K562 (cell line): ENCODE results near the gene ZEB2. TPM values are rescaled to one million over a fixed set of nuclear protein-coding genes. Genes with fewer than 3 reads are reported as not detected.

Experiments
- AFF4 ChIP-seq: sonication (generic); formaldehyde crosslinking; IDR thresholded peaks from 2 replicates; pipeline ENCODE4 v1.8.0; 2023; ENCODE audit warnings: mild to moderate bottlenecking, missing genetic modification reagents
- CREB5 ChIP-seq: fragments of 250-450 bp; sonication (Bioruptor Pico); IDR thresholded peaks from 2 replicates; pipeline ENCODE4 v1.5.0; 2020; ENCODE audit warnings: mild to moderate bottlenecking
- GTF2F1 ChIP-seq: IDR thresholded peaks from 2 replicates; pipeline ENCODE4 v1.6.1; 2011; ENCODE audit warnings: low read depth, low read length, improper control_type of control experiment
- HDAC2 ChIP-seq: fragments of 450-650 bp; IDR thresholded peaks from 2 replicates; pipeline ENCODE4 v1.6.1; 2016; ENCODE audit warnings: mild to moderate bottlenecking
- MAX ChIP-seq: sonication (generic); formaldehyde crosslinking; IDR thresholded peaks from 2 replicates; pipeline ENCODE4 v1.9.0; 2022; ENCODE audit warnings: mild to moderate bottlenecking, missing genetic modification reagents
- NKRF ChIP-seq: fragments of 450-650 bp; IDR thresholded peaks from 2 replicates; pipeline ENCODE4 v1.6.1; 2016; ENCODE audit warnings: borderline replicate concordance
- PCBP1 ChIP-seq: fragments of 200-400 bp; formaldehyde crosslinking; IDR thresholded peaks from 2 replicates; pipeline ENCODE4 v1.6.1; 2018; ENCODE audit warnings: mild to moderate bottlenecking, low read depth, low read length; ENCODE audit not compliant: poor library complexity, severe bottlenecking
- PKNOX1 ChIP-seq: fragments of 450-650 bp; IDR thresholded peaks from 2 replicates; pipeline ENCODE4 v1.6.1; 2016
- RBBP5 ChIP-seq: fragments of 200-600 bp; sonication (generic); IDR thresholded peaks from 2 replicates; pipeline ENCODE4 v1.6.1; 2012; ENCODE audit warnings: borderline replicate concordance, mild to moderate bottlenecking, low read length, control low read depth, inconsistent platforms; ENCODE audit not compliant: insufficient read depth, poor library complexity, severe bottlenecking
- SMARCE1 ChIP-seq: fragments of 450-650 bp; IDR thresholded peaks from 2 replicates; pipeline ENCODE4 v1.7.1; 2016; ENCODE audit warnings: mild to moderate bottlenecking
- STAT5A ChIP-seq: IDR thresholded peaks from 2 replicates; pipeline ENCODE4 v1.6.1; 2012; ENCODE audit warnings: low read length, inconsistent platforms, borderline replicate concordance
- ZC3H4 ChIP-seq: sonication (generic); formaldehyde crosslinking; IDR thresholded peaks from 2 replicates; pipeline ENCODE4 v1.9.0; 2021; ENCODE audit warnings: missing genetic modification reagents, borderline replicate concordance
- ZNF655 ChIP-seq: fragments of 250-450 bp; sonication (Bioruptor Pico); IDR thresholded peaks from 2 replicates; pipeline ENCODE4 v1.5.0; 2021
- ZNF77 ChIP-seq: fragments of 250-450 bp; sonication (Bioruptor Pico); IDR thresholded peaks from 2 replicates; pipeline ENCODE4 v1.5.0; 2020
- ZSCAN32 ChIP-seq: fragments of 450-650 bp; formaldehyde crosslinking; IDR thresholded peaks from 2 replicates; pipeline ENCODE4 v1.4.0; 2020; ENCODE audit warnings: mild to moderate bottlenecking, moderate library complexity
- polyA plus RNA-seq, 8 experiments: library from polyadenylated mRNA; depleted of rRNA in 4 of 8; stranded (reverse) in 5 of 8; unstranded in 3 of 8; fragments of >200 nt; fragmentation: Nextera tagmentation in 2 of 8; fragmentation: Illumina TruSeq in 1 of 8; extraction: Ambion mirVana in 2 of 8; extraction: Trizol in 1 of 8; gene quantifications; 2 replicates each; pipeline versions ENCODE4 v1.2.1 to v1.2.3, GENCODE V29; 2011 to 2014; ENCODE audit warnings: inconsistent platforms in 1 of 8, missing spikeins in 1 of 8
- total RNA-seq, 7 experiments: library from RNA; depleted of rRNA in 6 of 7; stranded (reverse); fragments of >200 nt in 6 of 7; fragmentation: Illumina TruSeq in 2 of 7; extraction: Trizol in 2 of 7; gene quantifications; 2 replicates each; pipeline versions ENCODE4 v1.2.1 to v1.2.3, GENCODE V29; 2011 to 2021; ENCODE audit warnings: low replicate concordance in 1 of 7

The ZEB2 gene
- total and polyA plus RNA-seq, 9 of the 15 experiments (the other 6 are each of a cell fraction or from before 2014, with no cell fraction given), result 15.1 to 113 (median 72.3) TPM

GRCh38 chr2:144524118-144525009 is 4.4 kb upstream of the ZEB2 start (continued):
- TF ChIP-seq RBBP5 (peak; percentile 51), STAT5A (no peak), ZNF77 (CRISPR knock-in tag) (no peak), PKNOX1 (peak; percentile 83), SMARCE1 (peak; percentile 40; the same call in 1 of the 2 replicates), HDAC2 (peak; percentile 56; the same call in 1 of the 2 replicates), ZNF655 (no peak), PCBP1 (no peak), ZC3H4 (no peak), MAX (CRISPR knock-in tag) (no peak), AFF4 (CRISPR knock-in tag) (no peak), GTF2F1 (no peak), NKRF (peak; percentile 17; the same call in 1 of the 2 replicates), CREB5 (no peak), ZSCAN32 (CRISPR knock-in tag) (no peak)
